ENCODE data around the gene USH2A.
"Not testable (repeated sequence)": the region's sequence is repeated elsewhere in the genome, so short reads cannot be mapped to it uniquely, and the experiment has no call there.

The USH2A gene

DNA sequence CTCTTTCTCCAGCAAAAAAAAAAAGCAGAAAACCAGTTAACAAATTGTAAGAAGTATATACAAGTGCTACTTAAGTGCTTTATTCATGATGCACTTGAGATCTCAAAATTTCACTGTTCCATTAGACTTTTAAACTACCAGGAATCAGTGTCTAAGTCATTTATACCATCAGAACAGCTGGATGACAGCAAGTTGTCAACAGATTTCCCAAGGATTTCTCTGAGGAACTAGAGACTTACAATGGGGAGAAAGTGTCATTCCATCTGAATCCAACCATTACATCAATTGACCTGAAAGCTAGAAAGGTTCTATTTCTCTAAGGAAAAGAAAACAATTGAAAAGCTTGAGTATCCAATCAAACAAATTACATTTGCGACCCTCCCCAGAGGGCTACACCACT, 43.8 kb downstream of the USH2A start:
- ChIA-PET CTCF (interaction anchor here (0.7 kb wide), 1 partner anchor 132 kb away, joined by 10 read pairs; no protein-coding TSS in a partner anchor), POLR2A (ENCODE audit: low non-redundant PET) (no interaction called here)

DNA sequence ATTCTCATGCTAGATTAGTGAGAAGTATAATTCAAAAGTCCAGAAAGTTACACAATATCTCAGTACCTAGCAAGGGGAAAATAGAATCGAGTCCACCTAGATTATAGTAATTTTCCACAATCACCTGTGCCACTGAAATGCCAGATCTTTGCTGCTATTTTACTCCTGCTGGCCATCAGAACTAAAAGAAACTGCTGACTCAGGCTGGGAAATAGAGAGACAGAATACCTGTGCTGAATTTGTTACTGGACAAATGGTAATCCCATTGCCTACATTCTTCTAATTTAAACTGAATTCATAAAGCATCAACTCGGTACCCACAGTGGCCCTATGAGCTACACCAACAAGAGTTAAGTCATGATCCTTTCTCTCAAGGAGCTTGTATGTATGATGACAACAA, 55.0 kb downstream of the USH2A start:
- TF ChIP-seq, protein P1, sequence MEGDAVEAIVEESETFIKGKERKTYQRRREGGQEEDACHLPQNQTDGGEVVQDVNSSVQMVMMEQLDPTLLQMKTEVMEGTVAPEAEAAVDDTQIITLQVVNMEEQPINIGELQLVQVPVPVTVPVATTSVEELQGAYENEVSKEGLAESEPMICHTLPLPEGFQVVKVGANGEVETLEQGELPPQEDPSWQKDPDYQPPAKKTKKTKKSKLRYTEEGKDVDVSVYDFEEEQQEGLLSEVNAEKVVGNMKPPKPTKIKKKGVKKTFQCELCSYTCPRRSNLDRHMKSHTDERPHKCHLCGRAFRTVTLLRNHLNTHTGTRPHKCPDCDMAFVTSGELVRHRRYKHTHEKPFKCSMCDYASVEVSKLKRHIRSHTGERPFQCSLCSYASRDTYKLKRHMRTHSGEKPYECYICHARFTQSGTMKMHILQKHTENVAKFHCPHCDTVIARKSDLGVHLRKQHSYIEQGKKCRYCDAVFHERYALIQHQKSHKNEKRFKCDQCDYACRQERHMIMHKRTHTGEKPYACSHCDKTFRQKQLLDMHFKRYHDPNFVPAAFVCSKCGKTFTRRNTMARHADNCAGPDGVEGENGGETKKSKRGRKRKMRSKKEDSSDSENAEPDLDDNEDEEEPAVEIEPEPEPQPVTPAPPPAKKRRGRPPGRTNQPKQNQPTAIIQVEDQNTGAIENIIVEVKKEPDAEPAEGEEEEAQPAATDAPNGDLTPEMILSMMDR (conservative IDR thresholded peaks at IDR 0.05; ENCODE audit: low read depth) = no peak
- no peak for DNase-seq (ENCODE audit: low spot score)
- POLR2A ChIA-PET (ENCODE audit: low non-redundant PET) = no interaction called here
- H3K27ac ChIP-seq = no peak overlapping the region
- CTCF ChIA-PET = interaction anchor here (0.5 kb wide), 1 partner anchor 295 kb away, joined by 3 read pairs; no protein-coding TSS in a partner anchor

More for the DNA sequence above, 43.8 kb downstream of the USH2A start:
- TF ChIP-seq, protein P1 (conservative IDR thresholded peaks at IDR 0.05; ENCODE audit: low read depth) = no peak
- H3K27ac ChIP-seq = no peak overlapping the region
- DNase-seq (ENCODE audit: low spot score) = no peak

DNA sequence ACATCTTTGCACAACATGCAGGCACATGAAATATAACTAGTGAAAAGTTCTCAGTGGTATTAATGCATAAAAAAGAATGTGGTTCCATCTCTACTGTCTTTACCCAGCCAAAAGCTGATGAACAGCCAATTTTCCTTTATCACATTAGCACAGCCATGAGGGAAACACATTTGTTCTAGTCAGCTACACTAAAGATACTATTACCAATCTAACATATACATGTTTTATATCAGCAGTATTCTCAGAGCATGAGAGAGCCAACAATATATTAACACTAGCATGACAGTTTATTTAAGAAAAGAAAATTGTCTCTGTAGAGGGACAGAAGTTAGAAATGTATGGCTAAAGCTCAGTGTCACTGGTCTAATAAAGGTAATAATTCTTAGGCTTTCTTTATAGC, 56.3 kb downstream of the USH2A start:
- ChIA-PET POLR2A (ENCODE audit: low non-redundant PET) (no interaction called here), CTCF (no interaction called here)
- no peak for DNase-seq (ENCODE audit: low spot score)
- TF ChIP-seq, protein P1 (conservative IDR thresholded peaks at IDR 0.05; ENCODE audit: low read depth) = no peak
- H3K27ac ChIP-seq = no peak overlapping the region

DNA sequence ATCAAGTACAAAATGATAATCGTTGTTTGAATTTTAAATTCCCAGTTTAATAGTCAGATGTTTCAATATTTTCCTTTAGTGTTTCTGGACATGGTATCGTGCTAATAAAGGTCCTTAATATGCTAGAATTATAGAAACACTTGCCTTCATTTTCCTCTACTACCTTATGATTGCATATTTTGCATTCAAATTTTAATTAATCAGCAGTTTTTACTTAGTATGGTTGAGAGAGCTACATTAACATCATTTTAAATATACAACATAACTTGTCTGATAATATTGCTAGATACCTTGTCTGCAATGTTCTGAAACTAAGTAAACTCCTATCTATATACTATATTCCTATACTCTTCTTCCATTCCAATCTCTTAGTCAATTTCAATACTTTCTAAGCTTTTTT, 66.3 kb downstream of the USH2A start:
- CTCF ChIA-PET = no interaction called here
- no peak for DNase-seq (ENCODE audit: low spot score)
- H3K27ac ChIP-seq = no peak overlapping the region
- POLR2A ChIA-PET (ENCODE audit: low non-redundant PET) = no interaction called here
- TF ChIP-seq, protein P1 (conservative IDR thresholded peaks at IDR 0.05; ENCODE audit: low read depth) = no peak

DNA sequence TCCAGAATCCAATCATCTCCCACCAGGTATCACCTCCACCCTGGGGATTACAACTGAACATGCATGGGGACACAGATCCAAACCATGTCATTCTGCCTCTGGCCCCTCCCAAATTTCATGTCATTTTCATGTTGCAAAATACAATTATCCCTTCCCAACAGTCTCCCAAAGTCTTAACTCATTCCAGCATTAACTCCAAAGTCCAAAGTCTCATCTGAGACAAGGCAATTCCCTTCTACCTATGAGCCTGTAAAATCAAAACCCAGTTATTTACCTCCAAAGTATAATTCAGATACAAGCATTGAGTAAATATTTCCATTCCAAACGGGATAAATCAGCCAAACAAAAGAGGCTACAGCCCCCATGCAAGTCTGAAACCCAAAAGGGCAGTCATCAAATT, 73.1 kb downstream of the USH2A start:
- ChIA-PET CTCF (no interaction called here), POLR2A (ENCODE audit: low non-redundant PET) (no interaction called here)
- TF ChIP-seq, protein P1 (conservative IDR thresholded peaks at IDR 0.05; ENCODE audit: low read depth) = no peak
- no peak overlapping the region for H3K27ac ChIP-seq
- no peak for DNase-seq (ENCODE audit: low spot score)

DNA sequence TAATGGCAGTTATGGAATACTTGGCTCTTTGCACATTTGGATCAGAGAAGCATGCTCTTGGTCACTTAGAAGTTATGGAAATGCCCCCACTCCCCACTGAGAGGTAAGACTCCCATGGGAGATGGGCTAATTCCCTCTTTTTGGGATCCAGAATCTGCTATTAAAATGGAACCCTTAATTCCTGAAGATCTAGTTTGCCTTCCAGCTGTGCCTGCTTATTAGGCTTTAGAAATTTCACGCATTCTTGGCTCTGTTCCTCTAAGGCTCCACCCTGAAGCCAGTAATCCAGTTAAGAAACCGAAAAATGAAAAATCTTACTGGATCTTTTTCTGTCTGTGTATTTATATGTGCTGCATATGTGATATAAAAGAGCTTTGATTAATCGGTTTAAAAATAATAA, 76.7 kb downstream of the USH2A start:
- DNase-seq (ENCODE audit: low spot score) = no peak
- ChIA-PET POLR2A (ENCODE audit: low non-redundant PET) (no interaction called here), CTCF (no interaction called here)
- no peak overlapping the region for H3K27ac ChIP-seq
- TF ChIP-seq, protein P1 (conservative IDR thresholded peaks at IDR 0.05; ENCODE audit: low read depth) = no peak

DNA sequence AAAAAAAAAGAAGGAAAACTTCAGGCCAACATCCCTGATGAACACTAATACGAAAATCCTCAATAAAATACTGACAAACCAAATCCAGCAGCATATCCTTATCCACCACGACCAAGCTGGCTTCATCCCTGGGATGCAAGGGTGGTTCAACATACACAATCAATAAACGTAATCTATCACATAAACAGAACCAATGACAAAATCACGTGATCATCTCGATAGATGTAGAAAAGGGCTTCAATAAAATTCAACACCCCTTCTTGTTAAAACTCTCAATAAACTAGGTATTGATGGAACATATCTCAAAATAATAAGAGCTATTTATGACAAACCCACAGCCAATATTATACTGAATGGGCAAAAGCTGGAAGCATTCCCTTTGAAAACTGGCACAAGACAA, 82.7 kb downstream of the USH2A start:
- DNase-seq (ENCODE audit: low spot score); CTCF ChIA-PET; POLR2A ChIA-PET (ENCODE audit: low non-redundant PET); H3K27ac ChIP-seq: not testable (repeated sequence)

Measured in RWPE1 (cell line).